GM12878 (cell line): Measurements from ENCODE around the gene SP4. TPM values are rescaled to one million over a fixed set of nuclear protein-coding genes. Genes with fewer than 3 reads are reported as not detected.

Experiments
- ATAC-seq: fragments of 200-7000 bp; cut with Tn5 transposase; 3 replicates; pipeline ENCODE4 v1.9.1; 2020; ENCODE audit warnings: mild to moderate bottlenecking, moderate library complexity
- Bru-seq: library from RNA; stranded (reverse); fragments of 400-500 nt; gene quantifications from one replicate; lab custom pipeline; 2021; lab: Mats Ljungman, UMichigan
- BruChase-seq, 2 experiments: library from RNA; stranded (reverse); fragments of 400-500 nt; gene quantifications; one replicate each; lab custom pipeline; 2021; lab: Mats Ljungman, UMichigan
- BruUV-seq: library from RNA; stranded (reverse); fragments of 400-500 nt; replicated peaks from 2 replicates; lab custom pipeline; 2021; lab: Mats Ljungman, UMichigan
- CTCF ChIA-PET: fragments of 300-600 bp; sonication (Branson Sonifier 250); formaldehyde crosslinking; extraction: SDS; loops from one replicate; lab custom pipeline; 2021; ENCODE audit warnings: inconsistent platforms; lab: Yijun Ruan, JAX
- POLR2A ChIA-PET: fragments of 350-600 bp; formaldehyde crosslinking; extraction: SDS; loops from one replicate; lab custom pipeline; 2021; ENCODE audit warnings: inconsistent platforms; lab: Charles Lee
- RAD21 ChIA-PET: fragments of 300-600 bp; sonication (Branson Sonifier 250); formaldehyde crosslinking; loops from one replicate; lab custom pipeline; 2023; ENCODE audit warnings: antibody characterized with exemption; ENCODE audit not compliant: unreplicated experiment; lab: Charles Lee
- SMC1A ChIA-PET: fragments of 300-600 bp; sonication (Branson Sonifier 250); formaldehyde crosslinking; loops from one replicate; lab custom pipeline; 2023; ENCODE audit not compliant: unreplicated experiment, uncharacterized antibody; lab: Charles Lee
- DNase-seq: peaks from one replicate; pipeline ENCODE4 v3.0.0-alpha.2; 2011; ENCODE audit warnings: low read depth, low spot score
- FAIRE-seq: peaks from 3 replicates; lab custom pipeline; 2011; peaks lifted over from hg19 to GRCh38; lab: Jason Lieb, UNC
- H2AFZ ChIP-seq: 2 replicates; pipeline ENCODE4 v1.6.0; 2011; ENCODE audit warnings: low read depth, low read length, control low read depth; ENCODE audit not compliant: control insufficient read depth
- H3K27ac ChIP-seq: 2 replicates; pipeline ENCODE4 v1.5.1; 2011; ENCODE audit warnings: control low read depth; ENCODE audit not compliant: control insufficient read depth, insufficient read depth
- H3K27me3 ChIP-seq, 2 experiments: replicated peaks in 1 of 2; 2 replicates each; pipeline versions ENCODE4 v1.6.0 to v1.6.1; 2011; ENCODE audit warnings: low read length in 1 of 2; ENCODE audit not compliant: control insufficient read depth in 2 of 2, insufficient read depth in 2 of 2
- H3K36me3 ChIP-seq, 2 experiments: 2 replicates each; pipeline ENCODE4 v1.5.1; 2011; ENCODE audit warnings: low read length in 1 of 2; ENCODE audit not compliant: control insufficient read depth in 2 of 2, insufficient read depth in 2 of 2
- H3K4me1 ChIP-seq: 2 replicates; pipeline ENCODE4 v1.6.1; 2011; ENCODE audit warnings: mild to moderate bottlenecking, low read length, moderate library complexity, mixed read lengths; ENCODE audit not compliant: control insufficient read depth, insufficient read depth
- H3K4me2 ChIP-seq: 2 replicates; pipeline ENCODE4 v1.6.0; 2011; ENCODE audit warnings: control low read depth; ENCODE audit not compliant: control insufficient read depth, insufficient read depth
- H3K4me3 ChIP-seq: fragments of 200-600 bp; sonication (generic); 2 replicates; pipeline ENCODE4 v1.5.1; 2016
- H3K79me2 ChIP-seq: 2 replicates; pipeline ENCODE4 v1.6.0; 2011; ENCODE audit warnings: low read length; ENCODE audit not compliant: control insufficient read depth, insufficient read depth
- H3K9ac ChIP-seq: 2 replicates; pipeline ENCODE4 v1.8.0; 2011; ENCODE audit warnings: low read length, control low read depth, mixed read lengths; ENCODE audit not compliant: control insufficient read depth, insufficient read depth
- H3K9me3 ChIP-seq: replicated peaks from 3 replicates; pipeline ENCODE4 v1.5.1; 2011; ENCODE audit warnings: mild to moderate bottlenecking, low read length; ENCODE audit not compliant: control insufficient read depth, insufficient read depth
- H4K20me1 ChIP-seq: 2 replicates; pipeline ENCODE4 v1.6.0; 2011; ENCODE audit not compliant: control insufficient read depth, insufficient read depth
- KAT2A ChIP-seq: conservative IDR thresholded peaks from 2 replicates; pipeline ENCODE4 v1.6.1; 2011; ENCODE audit warnings: low read depth, low read length; ENCODE audit not compliant: control insufficient read depth
- NFYA ChIP-seq: IDR thresholded peaks from 2 replicates; pipeline ENCODE4 v1.6.1; 2011; ENCODE audit warnings: low read depth, mild to moderate bottlenecking, low read length, improper control_type of control experiment, borderline replicate concordance
- NRF1 ChIP-seq: conservative IDR thresholded peaks from 2 replicates; pipeline ENCODE4 v1.6.1; 2011; ENCODE audit warnings: mild to moderate bottlenecking, low read depth, low read length, improper control_type of control experiment
- PAX8 ChIP-seq: fragments of 450-650 bp; IDR thresholded peaks from 2 replicates; pipeline ENCODE4 v1.6.1; 2017; ENCODE audit warnings: mild to moderate bottlenecking, moderate library complexity
- SREBF1 ChIP-seq: IDR thresholded peaks from 2 replicates; pipeline ENCODE4 v1.6.1; 2012; ENCODE audit warnings: mild to moderate bottlenecking, low read length
- ZNF274 ChIP-seq: IDR thresholded peaks from one replicate; pipeline ENCODE4 v1.8.0; 2011; ENCODE audit not compliant: insufficient read length, insufficient read depth
- WGBS: methylation state at CpG from one replicate; pipeline ENCODE4 v1.1.6; 2016; ENCODE audit warnings: low lambda C conversion rate; ENCODE audit not compliant: insufficient replicate concordance, insufficient coverage; ENCODE audit errors: missing lambda C conversion rate; 5-methylcytosine and 5-hydroxymethylcytosine counted together
- in situ Hi-C: fragments of 300-500 bp; cut with MboI; formaldehyde crosslinking; loops from 9 replicates; pipeline ENCODE4 v1.14.3; 2018; ENCODE audit warnings: mixed read lengths
- intact Hi-C: fragments of 100-400 bp; cut with micrococcal nuclease; formaldehyde crosslinking; loops from one replicate; pipeline ENCODE4 v1.14.2; 2022; ENCODE audit not compliant: unreplicated experiment
- long read RNA-seq, 2 experiments: library from polyadenylated mRNA; unstranded; transcript quantifications; one replicate each; pipeline ENCODE4 v2.0.0, GENCODE V29; 2019 to 2020
- polyA minus RNA-seq, 3 experiments: library from RNA; depleted of rRNA, polyadenylated mRNA; stranded (reverse); fragments of >200 nt; gene quantifications; 2 replicates each; pipeline ENCODE4 v1.2.3, GENCODE V29; 2011
- polyA plus RNA-seq, 11 experiments: library from polyadenylated mRNA; depleted of rRNA in 4 of 11; unstranded in 6 of 11; stranded (reverse) in 5 of 11; fragments of >200 nt; fragmentation: Nextera tagmentation in 4 of 11; fragmentation: Illumina TruSeq in 1 of 11; extraction: Ambion mirVana in 4 of 11; extraction: Trizol in 1 of 11; gene quantifications; 1 replicate in 1 of 11; 2 replicates in 10 of 11; pipeline versions ENCODE4 v1.2.1 to v1.2.3, GENCODE V29; 2011 to 2016; ENCODE audit warnings: inconsistent platforms in 2 of 11, missing spikeins in 2 of 11, low read depth in 1 of 11
- total RNA-seq, 4 experiments: library from RNA; depleted of rRNA in 3 of 4; stranded (reverse); fragments of >200 nt in 3 of 4; fragmentation: Illumina TruSeq in 1 of 4; extraction: Trizol in 1 of 4; gene quantifications; 2 replicates each; pipeline versions ENCODE4 v1.2.1 to v1.2.3, GENCODE V29; 2013 to 2021
- TF ChIP-seq, protein P1 (sequence below), 3 experiments: IDR thresholded peaks in 2 of 3; conservative IDR thresholded peaks in 1 of 3; 2 replicates each; pipeline ENCODE4 v1.5.1; 2011; ENCODE audit warnings: low read depth in 3 of 3, low read length in 3 of 3, mild to moderate bottlenecking in 3 of 3, control low read depth in 2 of 3, moderate library complexity in 2 of 3, inconsistent platforms in 1 of 3, mixed read lengths in 1 of 3; ENCODE audit not compliant: control insufficient read depth in 2 of 3, insufficient read depth in 1 of 3; ENCODE audit errors: extremely low read depth in 1 of 3
- TF ChIP-seq, protein P2 (sequence below): fragments of 450-650 bp; IDR thresholded peaks from 2 replicates; pipeline ENCODE4 v1.6.1; 2017; ENCODE audit warnings: mild to moderate bottlenecking, moderate library complexity
- TF ChIP-seq, protein P3 (sequence below): fragments of 450-650 bp; IDR thresholded peaks from 2 replicates; pipeline ENCODE4 v1.6.1; 2017; ENCODE audit warnings: low read depth, mild to moderate bottlenecking, moderate library complexity

Gene SP4
- 68.8 and 98.9 TPM in 2 replicates for total RNA-seq (2013; cell fraction: nucleolus; rRNA removed)
- 23.7 and 28.9 TPM in 2 replicates for total RNA-seq (2014; rRNA removed)
- 28.0 and 28.1 TPM in 2 replicates for total RNA-seq (2014; rRNA removed; fragmentation: Illumina TruSeq; extraction: Trizol)
- 19.2 and 19.9 TPM in 2 replicates for total RNA-seq (2021)
- 3.9 TPM for polyA plus RNA-seq (2011; ENCODE audit: low read depth)
- polyA plus RNA-seq (2011; rRNA removed): 32.4 and 43.8 TPM in 2 replicates
- polyA plus RNA-seq (2011; cell fraction: cytosol; rRNA removed): 17.3 and 17.9 TPM in 2 replicates
- 14.2 and 16.3 TPM in 2 replicates for polyA plus RNA-seq (2011; cell fraction: nucleus; rRNA removed)
- 5.1 and 6.1 TPM in 2 replicates for polyA plus RNA-seq (2012)
- 15.0 and 19.0 TPM in 2 replicates for polyA plus RNA-seq (2014; fragmentation: Illumina TruSeq; extraction: Trizol)
- 10 to 100 TPM in 1 of 2 experiments, 1 to 10 TPM in 1; 6.2 to 17.2 TPM for polyA plus RNA-seq (2014; fragmentation: Nextera tagmentation; extraction: Ambion mirVana)
- polyA plus RNA-seq (2014; rRNA removed): 7.9 and 9.9 TPM in 2 replicates
- 10 to 100 TPM; 12.4 to 14.8 TPM for polyA plus RNA-seq (2016; fragmentation: Nextera tagmentation; extraction: Ambion mirVana)
- polyA minus RNA-seq (2011; rRNA and poly(A)+ RNA removed): 94.7 and 100 TPM in 2 replicates
- polyA minus RNA-seq (2011; cell fraction: cytosol; rRNA and poly(A)+ RNA removed): 22.9 and 24.8 TPM in 2 replicates
- 65.0 and 89.4 TPM in 2 replicates for polyA minus RNA-seq (2011; cell fraction: nucleus; rRNA and poly(A)+ RNA removed)
- Bru-seq, nascent RNA: percentile 84 among the genes with signal in this experiment
- percentile 68 among the genes with signal in this experiment for BruChase-seq, experiment 1, labeled RNA remaining after a 6-hour chase
- percentile 76 among the genes with signal in this experiment for BruChase-seq, experiment 2, labeled RNA remaining after a 2-hour chase
- long read RNA-seq, experiment 1, partial matches to known transcripts: 0 of 2 reads
- long read RNA-seq, experiment 1, other reads (novel, unspliced or antisense): 2 of 2 reads
- long read RNA-seq, experiment 2, partial matches to known transcripts: 6 of 17 reads
- long read RNA-seq, experiment 2, other reads (novel, unspliced or antisense): 11 of 17 reads

DNA sequence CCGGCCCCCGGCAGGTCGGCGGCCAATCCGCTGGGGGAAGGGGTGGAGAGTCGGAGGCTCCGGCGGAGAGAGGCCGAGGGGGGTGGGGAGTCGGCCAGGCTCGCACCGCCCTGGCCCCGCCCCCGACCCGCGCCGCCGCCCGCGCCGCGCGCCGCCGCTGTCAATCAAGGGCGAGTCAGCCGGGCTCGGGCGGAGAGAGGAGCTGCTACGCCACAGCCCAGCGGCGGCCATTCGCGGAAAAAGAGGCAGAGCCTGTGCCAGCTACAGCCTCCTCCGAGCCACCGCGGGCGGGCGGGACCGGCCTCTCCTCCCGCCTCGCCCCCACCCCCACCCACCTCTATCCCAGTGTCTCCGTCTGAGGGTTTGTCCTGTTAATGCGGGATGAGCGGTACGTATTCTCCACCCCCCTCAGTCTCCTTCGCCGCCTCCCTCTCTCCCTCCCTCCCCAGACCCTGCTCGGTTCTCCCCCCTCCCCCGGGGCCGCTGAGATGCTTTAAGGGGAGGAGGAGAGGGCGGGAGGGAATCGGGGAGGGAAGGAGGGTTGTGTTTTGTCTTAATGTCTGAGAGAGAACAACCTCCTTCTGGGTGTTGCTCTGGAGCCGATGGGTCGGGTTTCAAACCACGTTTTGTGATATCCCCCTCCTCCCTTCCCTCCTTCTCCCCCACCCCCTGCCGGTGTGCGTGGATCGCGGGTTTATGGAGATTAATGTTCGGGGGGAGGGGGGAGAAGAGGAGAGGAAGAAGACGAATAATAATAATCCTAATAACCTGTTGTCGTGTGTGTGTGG is at the start of gene SP4:
Gene SP4, plus strand, starts transcription at position 213 of the 788 bp plus-strand sequence. Its CDS starts 169 bp downstream, at position 382.
- no peaks in the 10 kb centered on the region for H3K27me3 ChIP-seq
- SMC1A ChIA-PET: interaction anchor here (1.2 to 2.4 kb wide), 7 partner anchors 16 to 164 kb away, joined by 3 to 14 read pairs (median 7); no protein-coding TSS in a partner anchor
- in situ Hi-C loops: no loop called here
- H3K9me3 ChIP-seq: no peaks in the 10 kb centered on the region
- intact Hi-C loops: loop anchor here (1.0 to 5.0 kb wide), 3 partner anchors 73 to 171 kb away; no protein-coding TSS in a partner anchor
- peak within 1 kb of the TSS; percentile 96 for H2AFZ ChIP-seq
- DNase-seq (peak; percentile 49), FAIRE-seq (no peak), ATAC-seq (peak; percentile 83)
- H3K36me3 ChIP-seq: peaks cover 0 to 4% of the 10 kb centered on the region in 2 experiments; a peak in 1 of 4 replicates
- peaks cover 32% of the 10 kb centered on the region for H3K79me2 ChIP-seq
- 2% methylated on average over 8 of the region's 63 CpGs for WGBS
- peaks cover 15% of the 10 kb centered on the region for H3K4me1 ChIP-seq
- H3K4me3 ChIP-seq: peak within 1 kb of the TSS; percentile 95
- CTCF ChIA-PET: interaction anchor here (0.7 to 1.7 kb wide), 2 partner anchors 164 to 166 kb away, joined by 4 to 6 read pairs; no protein-coding TSS in a partner anchor
- no peaks in the 10 kb centered on the region for H4K20me1 ChIP-seq
- H3K4me2 ChIP-seq: peak within 1 kb of the TSS; percentile 87
- peak within 1 kb of the TSS; percentile 97 for H3K27ac ChIP-seq
- BruUV-seq: no TSS peak
- H3K9ac ChIP-seq: peak within 1 kb of the TSS; percentile 92
- RAD21 ChIA-PET: interaction anchor here (0.5 to 2.2 kb wide), 14 partner anchors 12 to 172 kb away, joined by 3 to 18 read pairs (median 4); no protein-coding TSS in a partner anchor
- POLR2A ChIA-PET: interaction anchor here (0.6 to 4.0 kb wide), 9 partner anchors 10 to 87 kb away, joined by 3 to 53 read pairs (median 9); no protein-coding TSS in a partner anchor
- TF ChIP-seq NRF1 (no peak), PAX8 (no peak), KAT2A (no peak), NFYA (no peak), ZNF274 (no peak), SREBF1 (no peak)
- TF ChIP-seq, protein P1, sequence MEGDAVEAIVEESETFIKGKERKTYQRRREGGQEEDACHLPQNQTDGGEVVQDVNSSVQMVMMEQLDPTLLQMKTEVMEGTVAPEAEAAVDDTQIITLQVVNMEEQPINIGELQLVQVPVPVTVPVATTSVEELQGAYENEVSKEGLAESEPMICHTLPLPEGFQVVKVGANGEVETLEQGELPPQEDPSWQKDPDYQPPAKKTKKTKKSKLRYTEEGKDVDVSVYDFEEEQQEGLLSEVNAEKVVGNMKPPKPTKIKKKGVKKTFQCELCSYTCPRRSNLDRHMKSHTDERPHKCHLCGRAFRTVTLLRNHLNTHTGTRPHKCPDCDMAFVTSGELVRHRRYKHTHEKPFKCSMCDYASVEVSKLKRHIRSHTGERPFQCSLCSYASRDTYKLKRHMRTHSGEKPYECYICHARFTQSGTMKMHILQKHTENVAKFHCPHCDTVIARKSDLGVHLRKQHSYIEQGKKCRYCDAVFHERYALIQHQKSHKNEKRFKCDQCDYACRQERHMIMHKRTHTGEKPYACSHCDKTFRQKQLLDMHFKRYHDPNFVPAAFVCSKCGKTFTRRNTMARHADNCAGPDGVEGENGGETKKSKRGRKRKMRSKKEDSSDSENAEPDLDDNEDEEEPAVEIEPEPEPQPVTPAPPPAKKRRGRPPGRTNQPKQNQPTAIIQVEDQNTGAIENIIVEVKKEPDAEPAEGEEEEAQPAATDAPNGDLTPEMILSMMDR (IDR thresholded peaks at IDR 0.05 in 2 of 3, conservative IDR thresholded peaks at IDR 0.05 in 1 of 3; ENCODE audit: control insufficient read depth in 2 of 3, extremely low read depth in 1 of 3, insufficient read depth in 1 of 3, low read depth in 3 of 3, low read length in 3 of 3): no peak; a peak in 1 of 6 replicates
- TF ChIP-seq, protein P2, sequence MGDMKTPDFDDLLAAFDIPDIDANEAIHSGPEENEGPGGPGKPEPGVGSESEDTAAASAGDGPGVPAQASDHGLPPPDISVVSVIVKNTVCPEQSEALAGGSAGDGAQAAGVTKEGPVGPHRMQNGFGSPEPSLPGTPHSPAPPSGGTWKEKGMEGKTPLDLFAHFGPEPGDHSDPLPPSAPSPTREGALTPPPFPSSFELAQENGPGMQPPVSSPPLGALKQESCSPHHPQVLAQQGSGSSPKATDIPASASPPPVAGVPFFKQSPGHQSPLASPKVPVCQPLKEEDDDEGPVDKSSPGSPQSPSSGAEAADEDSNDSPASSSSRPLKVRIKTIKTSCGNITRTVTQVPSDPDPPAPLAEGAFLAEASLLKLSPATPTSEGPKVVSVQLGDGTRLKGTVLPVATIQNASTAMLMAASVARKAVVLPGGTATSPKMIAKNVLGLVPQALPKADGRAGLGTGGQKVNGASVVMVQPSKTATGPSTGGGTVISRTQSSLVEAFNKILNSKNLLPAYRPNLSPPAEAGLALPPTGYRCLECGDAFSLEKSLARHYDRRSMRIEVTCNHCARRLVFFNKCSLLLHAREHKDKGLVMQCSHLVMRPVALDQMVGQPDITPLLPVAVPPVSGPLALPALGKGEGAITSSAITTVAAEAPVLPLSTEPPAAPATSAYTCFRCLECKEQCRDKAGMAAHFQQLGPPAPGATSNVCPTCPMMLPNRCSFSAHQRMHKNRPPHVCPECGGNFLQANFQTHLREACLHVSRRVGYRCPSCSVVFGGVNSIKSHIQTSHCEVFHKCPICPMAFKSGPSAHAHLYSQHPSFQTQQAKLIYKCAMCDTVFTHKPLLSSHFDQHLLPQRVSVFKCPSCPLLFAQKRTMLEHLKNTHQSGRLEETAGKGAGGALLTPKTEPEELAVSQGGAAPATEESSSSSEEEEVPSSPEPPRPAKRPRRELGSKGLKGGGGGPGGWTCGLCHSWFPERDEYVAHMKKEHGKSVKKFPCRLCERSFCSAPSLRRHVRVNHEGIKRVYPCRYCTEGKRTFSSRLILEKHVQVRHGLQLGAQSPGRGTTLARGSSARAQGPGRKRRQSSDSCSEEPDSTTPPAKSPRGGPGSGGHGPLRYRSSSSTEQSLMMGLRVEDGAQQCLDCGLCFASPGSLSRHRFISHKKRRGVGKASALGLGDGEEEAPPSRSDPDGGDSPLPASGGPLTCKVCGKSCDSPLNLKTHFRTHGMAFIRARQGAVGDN: no peak
- TF ChIP-seq, protein P3, sequence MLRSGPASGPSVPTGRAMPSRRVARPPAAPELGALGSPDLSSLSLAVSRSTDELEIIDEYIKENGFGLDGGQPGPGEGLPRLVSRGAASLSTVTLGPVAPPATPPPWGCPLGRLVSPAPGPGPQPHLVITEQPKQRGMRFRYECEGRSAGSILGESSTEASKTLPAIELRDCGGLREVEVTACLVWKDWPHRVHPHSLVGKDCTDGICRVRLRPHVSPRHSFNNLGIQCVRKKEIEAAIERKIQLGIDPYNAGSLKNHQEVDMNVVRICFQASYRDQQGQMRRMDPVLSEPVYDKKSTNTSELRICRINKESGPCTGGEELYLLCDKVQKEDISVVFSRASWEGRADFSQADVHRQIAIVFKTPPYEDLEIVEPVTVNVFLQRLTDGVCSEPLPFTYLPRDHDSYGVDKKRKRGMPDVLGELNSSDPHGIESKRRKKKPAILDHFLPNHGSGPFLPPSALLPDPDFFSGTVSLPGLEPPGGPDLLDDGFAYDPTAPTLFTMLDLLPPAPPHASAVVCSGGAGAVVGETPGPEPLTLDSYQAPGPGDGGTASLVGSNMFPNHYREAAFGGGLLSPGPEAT: 0 out of 2 replicates have a peak, but pooled peaks have one; percentile 12
